Stimulated activated CD4-positive, alpha-beta T cell treated with anti-CD3 and anti-CD28 coated beads, Interleukin-4, amount 100 ng/mL, for 4 hours (primary cell): ENCODE measurements around the gene ZNF665.
"Not testable (repeated sequence)": the region's sequence is repeated elsewhere in the genome, so short reads cannot be mapped to it uniquely, and the experiment has no call there.

Source experiments
- DNase-seq, 2 experiments: peaks; one replicate each; pipeline ENCODE4 v3.0.0-alpha.2; 2020

The ZNF665 gene

GRCh38 chr19:53156850-53157249 lies 36.3 kb downstream of the ZNF665 start:
- DNase-seq = no peak

- DNase-seq = no peak
Observed at GRCh38 chr19:53147645-53148044, 45.5 kb downstream of the ZNF665 start.

GRCh38 chr19:53140351-53140750 lies 52.8 kb downstream of the ZNF665 start:
- DNase-seq = no peak

- no peak for DNase-seq
Observed at GRCh38 chr19:53136432-53136831, 56.7 kb downstream of the ZNF665 start.

- peak; percentile 19 to 31 for DNase-seq
Observed at GRCh38 chr19:53132141-53132991, 60.8 kb downstream of the ZNF665 start, which contains the start of gene ZNF415. TSS of gene ZNF415 (minus strand) at chr19:53132910. CDS start at chr19:53122676, 10,234 bp downstream.

DNA sequence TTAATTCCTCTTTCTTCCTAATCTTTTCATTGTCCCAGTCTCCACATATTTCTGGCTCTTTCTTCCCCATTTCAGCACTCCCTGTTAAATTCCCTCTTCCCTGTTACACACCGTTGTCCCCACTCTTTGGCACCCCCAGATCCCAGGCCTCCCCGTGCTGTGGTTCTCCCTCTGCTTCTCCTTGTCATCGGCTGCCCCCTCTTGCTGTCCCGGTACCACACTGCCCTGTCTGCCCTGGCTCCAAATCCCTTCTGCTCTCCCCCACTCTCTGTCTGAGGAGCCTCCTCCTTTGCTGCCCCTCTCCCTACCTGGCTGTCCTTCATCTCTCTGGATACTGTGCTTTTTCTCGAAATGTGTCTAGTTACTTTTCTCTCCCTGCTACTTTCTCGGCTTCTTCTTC lies 61.4 kb downstream of the ZNF665 start:
- DNase-seq = no peak

GRCh38 chr19:53131085-53131590 lies 62.0 kb downstream of the ZNF665 start:
- DNase-seq = no peak

DNA sequence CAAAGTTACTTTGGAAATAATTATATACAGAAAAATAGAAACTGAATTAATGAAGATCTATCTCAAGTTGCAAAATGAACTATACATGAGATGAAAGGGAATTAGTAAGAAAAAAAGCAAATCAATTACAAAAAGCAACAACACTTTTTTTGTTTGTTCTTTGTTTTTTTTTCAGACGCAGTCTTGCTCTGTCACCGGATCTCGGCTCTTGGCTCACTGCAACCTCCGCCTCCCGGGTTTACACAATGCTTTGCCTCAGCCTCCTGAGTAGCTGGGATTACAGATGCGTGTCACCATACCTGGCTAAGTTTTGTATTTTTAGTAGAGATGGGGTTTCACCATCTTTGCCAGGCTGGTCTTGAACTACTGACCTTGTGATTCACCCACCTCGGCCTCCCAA lies 62.7 kb downstream of the ZNF665 start:
- no peak for DNase-seq

GRCh38 chr19:53126733-53127526 lies 66.2 kb downstream of the ZNF665 start:
- not testable (repeated sequence) for DNase-seq

DNA sequence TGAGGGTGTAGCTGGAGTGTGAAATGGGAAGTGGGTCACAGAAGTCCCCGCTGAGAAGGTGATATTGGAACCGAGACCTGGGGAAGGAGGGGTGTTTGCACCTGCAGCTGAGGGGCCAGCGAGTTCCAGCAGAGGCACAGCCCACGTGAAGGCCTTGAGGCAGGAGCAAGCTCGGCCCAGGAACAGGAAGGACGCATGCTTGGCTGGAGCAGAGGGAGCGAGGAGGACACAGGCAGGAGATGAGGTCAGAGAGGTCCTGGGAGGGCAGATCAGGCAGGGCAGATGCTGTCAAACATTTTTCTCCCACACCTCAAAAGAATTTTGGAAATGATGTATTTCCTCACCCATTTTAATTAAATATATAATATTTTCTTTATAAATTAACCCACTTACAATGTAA lies 69.8 kb downstream of the ZNF665 start:
- no peak for DNase-seq
